ENCODE measurements around the gene HES2.
"Not testable (repeated sequence)": the region's sequence is repeated elsewhere in the genome, so short reads cannot be mapped to it uniquely, and the experiment has no call there.

HES2 gene

DNA sequence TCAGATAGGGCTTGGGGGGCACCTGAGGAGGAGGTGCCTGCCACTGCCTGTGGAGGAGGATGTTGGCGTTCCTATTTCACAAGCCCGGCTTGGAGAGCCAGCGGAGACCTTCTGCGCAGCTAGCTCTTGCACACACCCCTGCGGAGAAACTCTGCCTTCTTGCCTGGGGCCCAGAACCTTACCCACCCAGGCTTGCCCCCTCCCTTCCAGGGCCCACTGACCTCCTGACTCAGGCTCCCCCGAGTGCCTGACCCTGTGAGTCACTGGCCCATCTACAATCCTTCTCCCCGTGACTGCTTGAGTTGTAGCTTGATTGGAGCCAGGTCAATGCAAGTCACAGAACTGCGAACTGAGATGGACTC is 3.4 kb downstream of the HES2 start:
- DNase-seq: no peak

DNA sequence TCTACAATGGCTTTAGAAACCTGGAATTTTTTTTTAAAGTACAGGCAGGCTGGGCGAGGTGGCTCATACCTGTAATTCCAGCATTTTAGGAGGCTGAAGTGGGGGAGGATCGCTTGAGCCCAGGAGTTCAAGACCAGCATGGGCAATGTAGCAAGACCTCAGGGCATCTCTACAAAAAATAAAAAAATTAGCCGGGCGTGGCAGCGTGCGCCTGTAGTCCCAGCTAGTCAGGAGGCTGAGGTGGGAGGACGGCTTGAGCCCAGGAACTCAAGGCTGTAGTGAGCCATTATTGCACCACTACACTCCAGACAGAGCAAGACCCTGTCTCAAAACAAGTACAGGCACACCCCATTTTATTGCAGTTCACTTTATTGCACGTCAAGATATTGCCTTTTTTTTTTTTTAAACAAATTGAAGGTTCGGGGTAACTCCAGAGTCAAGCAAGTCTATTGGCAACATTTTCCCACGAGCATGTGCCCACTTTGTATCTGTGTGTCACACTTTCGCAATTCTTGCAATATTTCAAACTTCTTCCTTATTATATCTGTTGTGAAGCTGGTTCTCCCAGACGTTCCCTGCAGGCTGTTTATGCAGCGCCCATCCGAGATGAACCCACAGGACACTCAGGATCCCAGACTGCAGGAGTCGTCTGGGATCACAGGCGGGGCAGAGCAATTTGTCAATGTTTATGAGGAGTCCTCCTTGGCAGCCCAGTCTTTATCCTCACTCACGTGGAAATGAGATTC is 4.7 kb downstream of the HES2 start:
- DNase-seq: no peak

DNA sequence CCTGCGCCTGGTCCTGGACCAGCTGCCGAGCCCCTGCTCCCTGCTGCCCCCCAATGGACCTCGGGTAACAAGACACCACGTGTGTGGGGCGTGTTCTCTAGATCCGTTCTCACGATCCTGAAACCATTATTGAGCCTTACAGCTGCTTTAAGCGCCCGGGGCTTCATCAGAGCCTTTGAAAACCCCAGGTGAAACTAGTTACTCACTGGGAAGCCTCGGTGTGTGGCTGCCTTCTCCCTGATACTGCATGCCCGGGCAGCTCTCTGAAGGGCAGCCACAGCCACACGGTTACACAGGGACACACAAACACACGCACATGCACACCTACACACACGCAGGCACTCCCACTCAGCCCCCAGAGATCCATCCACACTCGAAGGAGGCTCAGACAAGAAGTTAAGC is 5.3 kb downstream of the HES2 start:
- peak in 1 of 2 experiments; percentile 63 for DNase-seq

DNA sequence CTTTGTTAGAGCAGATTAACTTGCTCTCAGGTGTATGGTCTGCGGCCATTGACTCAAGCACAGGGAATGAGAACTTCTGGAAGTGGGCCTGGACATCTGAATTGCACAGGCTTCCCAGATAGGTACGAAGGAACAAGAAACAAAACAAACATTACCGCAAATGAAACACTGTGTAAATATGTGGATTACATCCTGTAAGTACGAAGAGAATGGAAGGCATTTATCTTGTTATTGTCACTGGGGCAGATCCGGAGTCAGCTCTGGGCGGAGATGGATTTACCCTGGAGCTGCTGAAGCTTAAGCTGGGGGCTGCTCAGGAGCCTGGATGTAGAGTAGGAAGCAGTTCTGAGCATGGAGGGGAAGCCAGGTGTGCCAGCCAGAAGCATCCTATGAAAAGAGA is 6.8 kb downstream of the HES2 start:
- DNase-seq: no peak

DNA sequence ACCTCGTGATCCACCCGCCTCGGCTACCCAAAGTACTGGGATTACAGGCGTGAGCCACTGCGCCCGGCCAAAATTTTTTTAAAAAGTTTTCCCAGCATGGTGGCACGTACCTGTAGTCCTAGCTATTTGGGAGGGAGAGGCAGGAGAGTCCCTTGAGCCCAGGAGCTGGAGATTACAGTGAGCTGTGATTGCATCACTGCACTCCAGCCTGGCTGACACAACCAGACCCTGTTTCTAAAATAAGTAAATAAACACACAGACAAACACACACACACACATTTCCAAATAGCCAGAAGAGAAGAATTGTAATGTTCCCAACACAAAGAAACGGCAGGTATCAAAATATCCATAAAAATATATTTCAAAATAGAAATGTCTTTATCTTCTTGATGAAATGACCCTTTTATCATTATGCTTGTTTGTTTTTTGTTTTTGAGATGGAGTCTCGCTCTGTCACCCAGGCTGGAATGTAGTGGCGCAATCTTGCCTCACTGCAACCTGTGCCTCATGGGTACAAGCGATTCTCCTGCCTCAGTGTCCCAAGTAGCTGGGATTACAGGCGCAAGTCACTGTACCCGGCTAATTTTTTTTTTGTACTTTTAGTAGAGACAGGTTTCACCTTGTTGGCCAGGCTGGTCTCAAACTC is 9.3 kb downstream of the HES2 start:
- DNase-seq: no peak

DNA sequence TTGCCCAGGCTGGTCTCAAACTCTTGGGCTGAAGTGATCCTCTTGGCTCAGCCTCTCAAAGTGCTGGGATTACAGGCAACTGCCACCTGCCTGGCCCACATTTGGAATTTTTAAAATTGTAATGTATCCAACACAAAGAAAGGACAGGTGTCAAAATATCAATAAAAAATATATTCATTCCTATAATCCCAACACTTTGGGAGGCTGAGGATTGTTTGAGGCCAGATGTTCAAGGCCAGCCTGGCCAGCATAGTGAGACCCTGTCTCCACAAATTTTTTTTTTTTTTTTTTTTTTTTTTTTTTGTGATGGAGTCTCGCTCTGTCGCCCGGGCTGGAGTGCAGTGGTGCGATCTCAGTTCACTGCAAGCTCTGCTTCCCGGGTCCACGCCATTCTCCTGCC is 10.0 kb downstream of the HES2 start:
- DNase-seq: no peak

DNA sequence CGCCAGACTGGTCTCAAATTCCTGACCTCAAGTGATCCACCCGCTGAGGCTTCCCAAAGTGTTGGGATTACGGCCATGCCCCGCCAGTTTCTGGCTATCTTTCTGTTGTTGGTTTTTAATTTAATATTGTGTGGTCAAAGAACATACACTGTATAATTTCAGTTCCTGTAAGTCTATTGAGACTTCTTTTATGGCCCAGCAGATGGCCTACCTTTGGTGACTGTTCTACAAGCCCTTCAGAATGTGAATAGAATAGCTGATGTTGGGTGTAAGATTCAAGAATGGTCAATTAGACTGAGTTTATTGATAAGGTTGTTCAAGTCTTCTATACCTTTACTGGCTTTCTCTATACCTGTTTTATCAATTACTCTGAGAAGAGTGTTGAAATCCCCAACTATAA is 10.7 kb downstream of the HES2 start:
- DNase-seq: no peak

DNA sequence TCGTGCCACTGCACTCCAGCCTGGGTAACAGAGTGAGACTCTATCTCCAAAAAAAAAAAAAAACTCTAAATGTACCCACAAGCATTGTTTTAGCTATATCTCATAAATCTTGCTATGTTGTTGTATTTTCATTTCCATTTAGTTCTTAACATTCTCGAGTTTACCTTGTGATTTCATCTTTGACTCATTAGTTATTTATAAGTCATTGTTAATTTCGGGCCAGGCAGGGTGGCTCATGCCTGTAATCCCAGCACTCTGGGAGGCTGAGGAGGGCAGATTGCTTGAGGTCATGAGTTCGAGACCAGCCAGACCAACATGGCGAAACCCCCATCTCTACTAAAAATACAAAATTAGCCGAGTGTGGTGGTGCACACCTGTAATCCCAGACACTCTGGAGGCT is 11.7 kb downstream of the HES2 start:
- DNase-seq: no peak

DNA sequence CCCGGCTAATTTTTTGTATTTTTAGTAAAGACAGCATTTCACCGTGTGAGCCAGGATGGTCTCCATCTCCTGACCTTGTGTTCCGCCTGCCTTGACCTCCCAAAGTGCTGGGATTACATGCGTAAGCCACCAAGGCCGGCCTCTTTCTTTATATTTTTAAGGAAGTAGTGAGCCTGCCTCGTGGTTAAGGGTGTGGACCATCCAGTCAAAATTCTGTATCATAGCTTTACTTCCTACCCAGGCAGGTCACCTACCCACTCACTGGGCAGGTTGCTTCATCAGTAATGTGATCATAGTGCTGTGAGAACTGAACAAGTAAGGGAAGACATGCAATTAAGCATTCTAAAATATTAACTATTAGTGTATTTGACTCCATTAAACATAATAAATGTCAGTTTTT is 18.0 kb downstream of the HES2 start:
- no peak for DNase-seq

DNA sequence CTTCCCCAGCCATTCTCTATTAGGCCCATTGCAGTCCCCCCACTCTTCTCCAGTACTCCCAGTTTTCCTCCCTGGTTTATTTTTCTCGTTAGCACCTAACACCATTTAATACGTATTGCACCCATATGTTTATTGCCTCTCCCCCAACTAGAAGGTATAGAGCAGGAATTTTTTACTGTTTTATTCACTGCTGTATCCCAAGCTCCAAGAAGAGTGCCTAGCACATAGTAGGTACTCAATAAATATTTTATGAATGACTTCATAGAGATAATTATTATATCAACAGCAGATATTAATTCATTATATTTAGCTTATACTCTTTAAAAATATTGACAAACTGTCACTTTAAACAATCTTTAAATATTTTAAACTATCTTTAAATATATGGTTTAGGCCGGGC is 20.4 kb downstream of the HES2 start:
- no peak for DNase-seq

DNA sequence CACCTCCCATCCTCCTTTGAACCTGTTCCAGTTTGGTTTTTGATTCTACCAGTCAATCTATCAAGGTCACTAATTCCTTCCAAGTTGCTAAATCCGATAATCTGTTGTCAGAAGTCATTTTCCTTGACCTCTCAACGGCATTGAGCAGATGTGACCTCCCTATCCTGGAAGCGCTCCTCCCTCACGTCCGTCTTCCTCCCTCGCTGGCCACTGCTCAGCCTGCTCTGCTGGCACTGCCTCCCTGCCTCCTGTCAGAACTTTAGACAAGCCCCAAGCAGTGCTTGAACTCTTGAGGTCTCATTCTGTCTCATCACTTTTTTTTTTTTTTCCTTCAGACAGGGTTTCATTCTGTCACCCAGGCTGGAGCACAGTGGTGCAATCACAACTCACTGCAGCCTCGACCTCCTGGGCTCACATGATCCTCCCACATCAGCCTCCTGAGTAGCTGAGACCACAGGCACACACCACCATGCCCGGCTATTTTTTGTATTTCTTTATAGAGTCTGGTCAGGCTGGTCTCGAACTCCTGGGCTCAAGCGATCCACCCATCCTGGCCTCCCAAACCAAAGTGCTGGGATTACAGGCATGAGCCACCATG is 21.8 kb downstream of the HES2 start:
- no peak for DNase-seq

DNA sequence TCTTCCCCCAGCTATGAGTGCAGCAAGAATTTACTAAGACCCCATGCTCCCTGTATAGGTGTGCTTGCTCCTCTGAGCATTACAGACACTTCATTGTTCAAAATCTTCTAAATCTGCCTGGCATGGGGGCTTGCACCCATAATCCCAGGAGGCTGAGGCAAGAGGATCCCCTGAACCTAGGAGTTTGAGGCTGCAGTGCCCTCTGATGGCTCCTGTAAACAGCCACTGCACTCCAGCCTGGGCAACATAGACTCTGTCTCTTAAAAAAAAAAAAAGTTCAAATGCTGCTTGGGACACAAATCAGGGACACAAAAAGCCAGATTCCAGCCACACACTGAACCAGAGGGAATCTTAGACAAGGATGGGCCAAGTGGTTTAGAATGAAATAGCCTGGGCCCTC is 22.7 kb downstream of the HES2 start:
- no peak for DNase-seq

DNA sequence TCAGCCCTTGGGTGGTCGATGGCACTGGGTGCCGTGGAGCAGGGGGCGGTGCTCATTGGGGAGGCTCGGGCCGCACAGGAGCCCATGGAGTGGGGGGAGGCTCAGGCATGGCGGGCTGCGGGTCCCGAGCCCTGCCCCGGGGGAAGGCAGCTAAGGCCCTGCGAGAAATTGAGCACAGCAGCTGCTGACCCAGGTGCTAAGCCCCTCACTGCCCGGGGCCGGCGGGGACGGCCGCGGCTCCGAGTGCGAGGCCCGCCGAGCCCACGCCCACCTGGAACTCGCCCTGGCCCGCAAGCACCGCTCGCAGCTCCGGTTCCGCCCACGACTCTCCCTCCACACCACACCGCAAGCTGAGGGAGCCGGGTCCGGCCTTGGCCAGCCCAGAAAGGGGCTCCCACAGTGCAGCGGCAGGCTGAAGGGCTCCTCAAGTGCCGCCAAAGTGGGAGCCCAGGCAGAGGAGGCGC is 23.9 kb downstream of the HES2 start:
- not testable (repeated sequence) for DNase-seq

DNA sequence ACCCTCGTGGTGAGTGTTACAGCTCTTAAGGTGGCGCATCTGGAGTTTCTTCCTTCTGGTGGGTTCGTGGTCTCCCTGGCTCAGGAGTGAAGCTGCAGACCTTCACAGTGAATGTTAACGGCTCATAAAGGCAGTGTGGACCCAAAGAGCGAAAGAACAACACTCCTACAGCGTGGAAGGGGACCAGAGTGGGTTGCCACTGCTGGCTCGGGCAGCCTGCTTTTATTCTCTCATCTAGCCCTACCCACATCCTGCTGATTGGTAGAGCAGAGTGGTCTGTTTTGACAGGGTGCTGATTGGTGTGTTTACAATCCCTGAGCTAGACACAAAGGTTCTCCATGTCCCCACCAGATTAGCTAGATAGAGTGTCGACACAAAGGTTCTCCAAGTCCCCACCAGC is 24.6 kb downstream of the HES2 start:
- DNase-seq: not testable (repeated sequence)

DNA sequence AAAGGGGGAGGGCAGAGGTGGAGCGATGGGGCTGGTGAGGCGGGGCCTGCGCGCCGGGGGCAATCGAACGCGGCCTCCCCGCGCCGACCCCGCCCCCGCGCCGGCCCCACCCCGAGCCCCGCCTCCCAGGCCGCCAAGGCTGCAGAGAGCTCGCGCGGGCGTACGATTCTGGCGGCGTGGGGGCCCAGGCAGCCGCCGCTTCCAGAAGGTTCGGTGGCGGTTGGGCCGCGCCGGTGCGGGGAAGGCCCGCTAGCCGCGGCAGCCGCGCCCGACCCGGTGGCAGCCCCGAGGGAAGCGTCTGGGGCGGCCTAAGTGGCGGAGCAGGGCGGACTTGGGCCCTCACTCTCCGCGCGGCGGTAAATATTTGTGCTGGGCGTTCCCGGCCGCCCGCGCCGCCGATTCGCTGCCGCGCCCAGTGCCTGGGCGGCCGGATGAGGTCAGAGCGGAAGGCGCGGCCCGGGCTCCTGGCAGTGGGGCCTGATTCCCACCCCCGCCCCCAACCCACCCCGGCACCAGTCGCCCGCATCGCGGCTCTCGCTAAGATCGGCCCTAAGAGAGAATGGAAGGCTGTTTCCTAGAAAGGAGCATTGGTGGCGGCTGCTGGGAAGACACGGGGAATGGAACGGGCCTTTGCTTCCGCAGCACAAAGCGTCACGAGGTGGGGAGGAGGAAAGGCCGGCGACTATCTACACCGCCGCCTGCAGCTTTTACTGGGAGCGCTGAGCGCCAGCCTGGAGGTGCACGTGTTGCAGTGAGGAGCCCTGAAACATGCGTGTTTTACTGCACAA is 26.1 kb downstream of the HES2 start, which contains the start of gene ACOT7:
ACOT7 (minus strand) TSS at position 368 of the 788 bp plus-strand sequence. CDS start 368 bp downstream, outside the sequence.
- DNase-seq: peak; percentile 71 to 77

DNA sequence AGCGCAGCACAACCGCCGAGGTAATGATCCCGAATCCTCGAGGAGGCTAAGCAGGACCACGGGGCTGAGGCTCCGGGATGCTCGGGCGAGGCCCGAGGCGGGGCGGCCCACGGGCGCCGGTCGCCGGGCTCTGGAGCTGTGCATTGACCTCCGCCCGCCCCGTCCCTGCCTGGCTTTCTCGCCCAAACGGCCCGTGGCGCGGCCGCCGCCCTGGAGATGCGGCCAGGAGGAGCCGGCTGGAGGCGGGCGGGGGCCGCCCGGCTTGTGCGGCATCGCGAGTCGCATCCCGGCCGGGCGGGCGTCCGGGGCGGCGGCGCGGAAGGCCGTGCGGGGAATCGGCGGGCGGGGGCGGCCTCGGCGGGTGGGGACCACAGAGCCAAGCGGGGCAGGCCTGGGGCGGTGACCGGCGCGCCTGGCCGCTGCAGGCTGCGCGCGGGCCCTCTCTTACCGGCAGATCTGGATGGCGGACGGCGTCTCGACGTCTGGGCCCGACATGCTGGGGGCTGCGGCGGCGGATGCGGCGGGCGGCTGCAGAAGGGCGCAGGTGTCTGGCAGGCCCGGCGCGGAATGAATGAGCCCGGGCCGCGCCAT is 26.8 kb downstream of the HES2 start:
- no peak for DNase-seq

DNA sequence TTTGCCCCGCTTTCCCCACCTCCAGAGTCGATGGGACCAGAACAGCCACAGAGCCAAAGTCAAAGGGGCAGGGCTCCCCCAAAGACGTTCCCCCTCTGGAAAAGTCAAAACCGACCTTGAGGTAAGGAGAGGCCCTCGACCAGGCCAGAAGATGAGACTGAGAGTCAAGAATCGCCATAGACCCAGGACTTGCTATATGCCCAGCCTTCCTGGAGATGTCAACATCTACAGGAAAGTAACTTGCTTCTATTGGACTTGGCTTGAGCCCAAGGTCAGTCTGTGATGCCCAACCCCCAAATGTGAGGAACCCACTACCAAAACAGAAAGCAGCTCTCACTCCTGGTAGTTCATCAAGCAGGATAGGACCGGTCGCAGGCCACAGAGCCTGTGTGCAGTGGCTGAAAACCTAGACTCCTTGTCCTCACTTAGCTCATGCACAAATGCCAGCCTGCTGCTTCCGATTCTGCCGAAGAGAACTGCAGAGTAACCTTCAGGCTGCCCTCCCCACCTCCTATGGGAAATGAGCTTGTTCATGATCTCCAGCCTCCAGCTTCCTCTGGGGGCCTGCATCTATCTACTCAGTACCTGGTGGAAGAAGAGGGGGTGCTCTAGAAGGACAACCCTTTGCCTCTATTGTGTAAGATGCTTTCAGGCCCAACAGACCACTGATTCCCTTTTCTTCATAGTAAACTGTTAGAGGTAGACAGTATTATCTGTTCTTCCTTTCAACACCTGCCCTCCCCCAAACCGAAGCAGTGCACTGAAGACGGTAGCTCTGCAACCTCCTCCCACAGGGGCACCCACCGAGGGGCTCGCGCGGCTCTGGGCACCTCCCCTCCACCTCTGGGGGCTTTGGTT is 27.5 kb downstream of the HES2 start:
- DNase-seq: no peak

DNA sequence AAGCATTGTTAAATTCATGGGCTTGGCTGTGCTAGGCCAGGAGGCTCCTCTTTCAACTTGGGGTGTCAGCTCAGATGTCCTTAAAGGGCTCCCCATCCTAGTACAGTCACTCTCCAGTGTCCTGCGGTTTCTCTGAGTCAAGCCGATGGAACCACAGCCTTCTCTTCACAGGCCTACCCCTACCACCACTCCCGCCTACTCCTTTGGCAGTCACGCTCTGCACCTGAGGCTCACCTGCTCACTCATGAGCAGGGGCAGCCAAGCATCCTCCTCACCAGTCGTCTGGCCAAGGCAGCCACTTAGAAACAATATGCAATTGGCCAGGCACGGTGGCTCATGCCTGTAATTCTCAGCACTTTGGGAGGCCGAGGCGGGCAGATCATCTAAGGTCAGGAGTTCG is 29.7 kb downstream of the HES2 start:
- no peak for DNase-seq

DNA sequence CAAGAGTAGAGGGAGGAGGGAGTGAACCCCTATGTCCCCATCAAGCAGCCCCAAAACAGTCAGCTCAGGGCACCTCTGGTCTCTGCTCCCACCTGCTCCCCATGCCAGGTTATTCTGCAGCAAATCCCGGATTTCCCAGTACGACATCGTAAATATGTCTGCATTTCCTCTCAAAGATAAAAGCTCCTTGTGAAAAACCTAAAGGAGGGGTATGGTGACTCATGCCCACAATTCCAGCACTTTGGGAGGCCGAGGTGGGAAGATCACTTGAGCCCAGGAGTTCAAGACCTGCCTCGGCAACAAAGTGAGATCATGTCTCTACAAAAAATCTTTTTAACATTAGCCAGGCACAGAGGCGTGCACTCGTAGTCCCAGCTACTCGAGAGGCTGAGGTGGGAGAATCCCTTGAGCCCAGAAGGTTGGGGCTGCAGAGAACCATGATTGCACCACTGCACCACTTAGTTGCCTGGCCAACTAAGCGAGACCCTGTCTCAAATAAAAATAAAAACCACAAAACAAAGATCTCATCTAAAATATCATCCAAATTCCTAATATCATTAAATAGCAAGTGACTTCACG is 33.3 kb downstream of the HES2 start:
- DNase-seq: no peak

DNA sequence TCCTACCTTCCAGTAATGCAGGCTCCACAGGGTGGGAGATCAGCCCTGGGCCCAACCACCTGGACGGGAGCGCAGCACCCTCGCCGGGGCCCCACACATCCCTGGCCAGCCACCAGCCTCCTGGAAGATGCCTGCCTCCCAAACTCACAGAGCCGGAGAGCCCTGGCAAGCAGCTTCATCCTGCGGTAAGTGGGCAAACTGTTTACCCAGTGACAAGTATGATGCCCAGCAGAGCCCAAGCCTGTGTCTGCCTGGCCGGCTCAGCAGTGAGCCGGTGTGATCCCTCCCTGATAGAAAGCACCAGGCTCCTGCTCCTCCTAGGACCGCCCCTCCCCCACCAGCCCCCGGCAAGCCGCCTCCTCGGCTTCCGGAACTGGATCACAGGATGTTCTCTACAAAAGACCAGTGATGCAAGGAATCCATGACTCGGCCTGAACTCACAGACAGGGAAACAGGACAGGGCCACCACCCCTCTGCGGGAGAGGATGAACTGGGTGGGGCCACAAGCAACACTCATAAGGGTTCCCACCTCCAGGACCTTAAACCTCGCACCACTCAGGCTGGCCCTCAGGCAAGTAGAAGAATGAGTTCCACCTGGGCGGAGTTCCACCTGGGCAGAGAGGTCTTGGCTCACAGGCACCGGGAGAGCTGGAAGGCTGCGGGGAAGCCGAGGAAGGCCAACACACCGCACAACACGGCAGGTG is 34.1 kb downstream of the HES2 start:
- DNase-seq: no peak

DNA sequence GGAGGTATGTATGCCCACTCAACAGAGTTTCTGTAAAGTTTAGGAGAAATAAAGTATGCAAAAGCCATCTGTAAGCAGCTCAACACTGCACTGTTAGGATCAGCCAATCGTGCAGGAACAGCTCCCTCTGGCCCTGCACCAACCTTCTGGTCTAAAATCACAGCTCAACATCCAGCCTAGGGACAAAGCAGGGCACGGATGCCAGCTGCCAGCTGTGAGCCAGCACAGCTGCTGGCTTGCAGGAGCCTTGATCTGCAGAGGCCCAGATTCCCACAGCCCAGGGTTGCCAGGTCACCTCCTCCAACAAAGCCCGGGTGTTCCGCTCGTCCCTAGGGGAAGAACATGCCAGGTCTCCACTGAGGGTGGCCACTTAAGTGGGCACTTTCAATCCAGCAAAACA is 34.8 kb downstream of the HES2 start:
- no peak for DNase-seq
